Measurements from ENCODE around the gene RNASE4. TPM values are rescaled to one million over a fixed set of nuclear protein-coding genes. Genes with fewer than 3 reads are reported as not detected.
"Not testable (repeated sequence)": the region's sequence is repeated elsewhere in the genome, so short reads cannot be mapped to it uniquely, and the experiment has no call there.

RNASE4 gene
- total and polyA plus RNA-seq, 10 of the 15 experiments (the other 5 are each of a cell fraction or from before 2014, with no cell fraction given), result 0.87 to 2.6 (median 1.3) TPM

- TF ChIP-seq, protein P1, sequence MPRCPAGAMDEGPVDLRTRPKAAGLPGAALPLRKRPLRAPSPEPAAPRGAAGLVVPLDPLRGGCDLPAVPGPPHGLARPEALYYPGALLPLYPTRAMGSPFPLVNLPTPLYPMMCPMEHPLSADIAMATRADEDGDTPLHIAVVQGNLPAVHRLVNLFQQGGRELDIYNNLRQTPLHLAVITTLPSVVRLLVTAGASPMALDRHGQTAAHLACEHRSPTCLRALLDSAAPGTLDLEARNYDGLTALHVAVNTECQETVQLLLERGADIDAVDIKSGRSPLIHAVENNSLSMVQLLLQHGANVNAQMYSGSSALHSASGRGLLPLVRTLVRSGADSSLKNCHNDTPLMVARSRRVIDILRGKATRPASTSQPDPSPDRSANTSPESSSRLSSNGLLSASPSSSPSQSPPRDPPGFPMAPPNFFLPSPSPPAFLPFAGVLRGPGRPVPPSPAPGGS (IDR thresholded peaks at IDR 0.05; ENCODE audit: borderline replicate concordance, insufficient read depth, low read depth, low read length, poor library complexity, severe bottlenecking), result no peak
- TF ChIP-seq BRCA1 (IDR thresholded peaks at IDR 0.05; ENCODE audit: low read depth, low read length) (no peak), USF2 (IDR thresholded peaks at IDR 0.05; ENCODE audit: borderline replicate concordance, low read depth, low read length) (no peak)
- TF ChIP-seq, protein P2, sequence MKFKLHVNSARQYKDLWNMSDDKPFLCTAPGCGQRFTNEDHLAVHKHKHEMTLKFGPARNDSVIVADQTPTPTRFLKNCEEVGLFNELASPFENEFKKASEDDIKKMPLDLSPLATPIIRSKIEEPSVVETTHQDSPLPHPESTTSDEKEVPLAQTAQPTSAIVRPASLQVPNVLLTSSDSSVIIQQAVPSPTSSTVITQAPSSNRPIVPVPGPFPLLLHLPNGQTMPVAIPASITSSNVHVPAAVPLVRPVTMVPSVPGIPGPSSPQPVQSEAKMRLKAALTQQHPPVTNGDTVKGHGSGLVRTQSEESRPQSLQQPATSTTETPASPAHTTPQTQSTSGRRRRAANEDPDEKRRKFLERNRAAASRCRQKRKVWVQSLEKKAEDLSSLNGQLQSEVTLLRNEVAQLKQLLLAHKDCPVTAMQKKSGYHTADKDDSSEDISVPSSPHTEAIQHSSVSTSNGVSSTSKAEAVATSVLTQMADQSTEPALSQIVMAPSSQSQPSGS (IDR thresholded peaks at IDR 0.05; ENCODE audit: low read length), result no peak
These were observed 21.2 kb upstream of the RNASE4 start (continued) for GRCh38 chr14:20662968-20663732.

DNA sequence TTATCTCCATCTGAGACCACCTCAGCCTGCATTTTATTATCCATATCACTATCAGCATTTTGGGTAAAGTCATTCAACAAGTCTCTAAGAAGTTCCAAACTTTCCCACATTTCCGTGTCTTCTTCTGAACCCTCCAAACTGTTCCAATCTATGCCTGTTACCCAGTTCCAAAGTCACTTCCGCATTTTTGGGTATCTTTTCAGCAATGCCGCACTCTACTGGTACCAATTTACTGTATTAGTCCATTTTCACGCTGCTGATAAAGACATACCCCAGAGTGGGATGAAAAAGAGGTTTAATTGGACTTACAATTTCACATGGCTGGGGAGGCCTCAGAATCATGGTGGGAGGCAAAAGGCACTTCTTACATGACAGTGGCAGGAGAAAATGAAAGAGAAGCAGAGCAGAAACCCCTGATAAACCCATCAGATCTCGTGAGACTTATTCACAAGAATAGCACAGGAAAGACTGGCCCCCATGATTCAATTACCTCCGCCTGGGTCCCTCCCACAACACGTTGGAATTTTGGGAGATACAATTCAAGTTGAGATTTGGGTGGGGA is 17.9 kb upstream of the RNASE4 start:
- in situ Hi-C loops (cut with MboI); H3K36me3 ChIP-seq (ENCODE audit: control insufficient read depth in 2 of 2, insufficient read depth in 2 of 2, low read length in 1 of 2); DNase-seq (ENCODE audit: low read depth, low spot score); H2AFZ ChIP-seq (ENCODE audit: control insufficient read depth, low read depth, low read length); H3K27me3 ChIP-seq (replicated peaks in 1 of 2; ENCODE audit: control insufficient read depth in 2 of 2, insufficient read depth in 2 of 2, low read length in 1 of 2); H4K20me1 ChIP-seq (ENCODE audit: control insufficient read depth, insufficient read depth); FAIRE-seq; H3K9me3 ChIP-seq (replicated peaks; ENCODE audit: control insufficient read depth, insufficient read depth, low read length): not testable (repeated sequence)
- ChIA-PET SMC1A (ENCODE audit: uncharacterized antibody, unreplicated experiment) (interaction anchor here (2.4 to 5.1 kb wide), 5 partner anchors 10 to 35 kb away, joined by 9 to 150 read pairs (median 35); partner anchors contain the start of gene RNASE4), RAD21 (ENCODE audit: unreplicated experiment) (interaction anchor here (2.7 to 7.6 kb wide), 4 partner anchors 10 to 16 kb away, joined by 11 to 156 read pairs (median 46); partner anchors contain the start of gene RNASE4), CTCF (interaction anchor here (1.8 to 11.5 kb wide), 3 partner anchors 10 to 17 kb away, joined by 6 to 214 read pairs (median 58); partner anchors contain the start of genes ANG and RNASE4), POLR2A (interaction anchor here (4.2 to 5.5 kb wide), 2 partner anchors 15 to 16 kb away, joined by 59 to 69 read pairs; partner anchors contain the start of gene RNASE4)
- Histone ChIP-seq H3K79me2 (ENCODE audit: control insufficient read depth, insufficient read depth, low read length) (peaks cover 24% of the 10 kb centered on the region), H3K4me1 (ENCODE audit: control insufficient read depth, insufficient read depth, low read length) (peaks cover 38% of the 10 kb centered on the region), H3K4me3 (peak overlapping the region; percentile 83), H3K4me2 (ENCODE audit: control insufficient read depth, insufficient read depth) (peak overlapping the region; percentile 71), H3K27ac (ENCODE audit: control insufficient read depth, insufficient read depth) (peak overlapping the region; percentile 96), H3K9ac (ENCODE audit: control insufficient read depth, insufficient read depth, low read length) (peak overlapping the region; percentile 66)
- intact Hi-C loops (cut with micrococcal nuclease; ENCODE audit: unreplicated experiment), result loop anchor here (5.0 kb wide), 1 partner anchor 324 kb away; the partner anchor contains the start of gene PARP2
- 0 out of 3 replicates have a peak, but pooled peaks have one; percentile 4 for ATAC-seq
- WGBS (ENCODE audit: insufficient coverage, insufficient replicate concordance, low lambda C conversion rate, missing lambda C conversion rate), result 66% methylated on average over 7 of the region's 7 CpGs
- TSS peak; percentile 82 for BruUV-seq (replicated peaks)
- TF ChIP-seq MLLT1 (IDR thresholded peaks at IDR 0.05) (peak; percentile 64), SPI1 (IDR thresholded peaks at IDR 0.05; ENCODE audit: borderline replicate concordance, insufficient read depth, low read depth, low read length) (peak; percentile 87), CBFB (IDR thresholded peaks at IDR 0.05; ENCODE audit: low read depth) (peak; percentile 58; the same call in 1 of the 2 replicates), ZBED1 (IDR thresholded peaks at IDR 0.05; ENCODE audit: borderline replicate concordance) (peak; percentile 70; the same call in 1 of the 2 replicates), RELB (IDR thresholded peaks at IDR 0.05; ENCODE audit: low read depth) (0 out of 2 replicates have a peak, but pooled peaks have one; percentile 16), POLR2AphosphoS5 (IDR thresholded peaks at IDR 0.05; ENCODE audit: low read length) (peak; percentile 87), POLR2A (IDR thresholded peaks at IDR 0.05; ENCODE audit: low read depth, low read length) (peak; percentile 48; the same call in 1 of the 2 replicates), ATF7 (IDR thresholded peaks at IDR 0.05; ENCODE audit: low read depth) (0 out of 2 replicates have a peak, but pooled peaks have one; percentile 7), POU2F2 (IDR thresholded peaks at IDR 0.05; ENCODE audit: borderline replicate concordance, low read depth, low read length) (peak; percentile 50; the same call in 1 of the 3 replicates)

Measured in GM12878 (cell line).